Mucosa of rectum (tissue), 2 donors: ENCODE measurements around the gene OSBPL9.

Experiments
- H3K27ac ChIP-seq, 2 donors: one replicate each; pipeline ENCODE4 v1.7.0; 2013; ENCODE audit warnings: inconsistent platforms in 2 of 2, low read depth in 2 of 2, low read length in 2 of 2
- H3K27me3 ChIP-seq, 2 donors: one replicate each; pipeline ENCODE4 v1.7.0; 2013; ENCODE audit warnings: low read length in 2 of 2; ENCODE audit not compliant: control insufficient read depth in 2 of 2, insufficient read depth in 2 of 2
- H3K36me3 ChIP-seq, 2 donors: one replicate each; pipeline ENCODE4 v1.7.0; 2013; ENCODE audit warnings: low read length in 2 of 2; ENCODE audit not compliant: control insufficient read depth in 2 of 2, insufficient read depth in 2 of 2
- H3K4me1 ChIP-seq, 2 donors: one replicate each; pipeline ENCODE4 v1.7.0; 2013; ENCODE audit warnings: low read length in 2 of 2, mild to moderate bottlenecking in 1 of 2; ENCODE audit not compliant: control insufficient read depth in 2 of 2, insufficient read depth in 2 of 2
- H3K4me3 ChIP-seq, 2 donors: one replicate each; pipeline ENCODE4 v1.7.0; 2013; ENCODE audit warnings: low read length in 2 of 2
- H3K9ac ChIP-seq, 2 donors: one replicate each; pipeline ENCODE4 v1.7.0; 2013; ENCODE audit warnings: low read length in 2 of 2, low read depth in 1 of 2, mild to moderate bottlenecking in 1 of 2
- H3K9me3 ChIP-seq, 2 donors: one replicate each; pipeline ENCODE4 v1.7.0; 2013; ENCODE audit warnings: low read length in 2 of 2; ENCODE audit not compliant: control insufficient read depth in 2 of 2
- donor health status: healthy.
- donor health status: Normal muscosa, but diverticular disease.

The OSBPL9 gene

DNA sequence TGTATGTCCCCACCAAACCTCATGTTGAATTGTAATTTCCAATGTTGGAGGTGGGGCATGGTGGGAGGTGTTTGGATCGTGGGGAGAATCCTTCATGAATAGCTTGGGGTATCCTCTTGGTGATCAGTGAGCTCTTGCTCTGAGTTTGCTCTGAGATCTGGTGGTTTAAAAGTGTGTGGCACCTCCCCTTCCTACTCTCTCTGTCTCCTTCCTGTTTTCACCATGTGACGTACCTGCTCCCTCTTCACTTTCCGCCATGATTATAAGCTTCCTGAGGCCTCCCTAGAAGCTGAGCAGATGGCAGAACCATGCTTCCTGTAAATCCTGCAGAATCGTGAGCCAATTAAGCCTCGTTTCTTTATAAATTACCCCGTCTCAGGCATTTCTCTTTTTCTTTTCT, 40.0 kb upstream of the OSBPL9 start:
- Histone ChIP-seq H3K9me3 (no peaks in the 10 kb centered on the region), H3K9ac (no peak overlapping the region), H3K4me3 (no peak overlapping the region), H3K4me1 (no peaks in the 10 kb centered on the region), H3K36me3 (no peaks in the 10 kb centered on the region), H3K27me3 (no peaks in the 10 kb centered on the region), H3K27ac (no peak overlapping the region)

DNA sequence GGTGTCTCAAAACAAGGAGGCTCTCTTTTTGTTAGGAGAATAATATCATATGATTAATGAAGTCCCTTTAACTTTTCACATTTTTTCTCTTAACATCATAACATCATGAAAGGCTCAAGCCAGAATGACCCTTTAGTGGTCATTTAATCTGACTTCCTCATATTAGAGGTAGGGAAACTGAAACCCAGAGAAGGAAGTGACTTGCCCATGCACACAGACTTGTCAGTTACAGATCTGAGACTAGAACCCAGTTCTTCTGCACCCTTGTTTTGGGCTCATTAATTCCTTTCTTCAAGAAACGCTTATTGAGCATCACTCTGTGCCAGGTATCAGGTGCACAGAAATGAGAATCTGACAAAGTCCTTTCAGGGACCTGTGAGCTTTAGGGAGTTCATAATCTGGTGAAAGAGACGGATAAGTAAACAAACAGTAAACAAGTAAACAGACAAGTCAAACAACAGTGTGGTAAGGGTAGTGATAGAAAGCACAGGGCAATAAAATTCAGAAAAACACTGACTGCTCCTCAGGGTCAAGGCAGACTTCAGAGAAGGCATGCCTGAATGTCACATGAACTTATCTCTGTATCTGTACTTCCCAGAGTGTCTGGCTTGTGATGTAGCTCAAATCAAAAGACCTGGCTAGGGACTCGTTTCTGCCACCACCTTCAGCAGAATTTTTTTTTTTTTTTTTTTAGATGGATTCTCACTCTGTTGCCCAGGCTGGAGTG, 38.3 kb upstream of the OSBPL9 start:
- Histone ChIP-seq H3K27ac (peak overlapping the region in 1 of 2 donors; percentile 28), H3K36me3 (peaks cover 0 to 2% of the 10 kb centered on the region in 2 donors), H3K27me3 (no peaks in the 10 kb centered on the region), H3K4me3 (no peak overlapping the region), H3K4me1 (no peaks in the 10 kb centered on the region), H3K9me3 (no peaks in the 10 kb centered on the region), H3K9ac (no peak overlapping the region)

DNA sequence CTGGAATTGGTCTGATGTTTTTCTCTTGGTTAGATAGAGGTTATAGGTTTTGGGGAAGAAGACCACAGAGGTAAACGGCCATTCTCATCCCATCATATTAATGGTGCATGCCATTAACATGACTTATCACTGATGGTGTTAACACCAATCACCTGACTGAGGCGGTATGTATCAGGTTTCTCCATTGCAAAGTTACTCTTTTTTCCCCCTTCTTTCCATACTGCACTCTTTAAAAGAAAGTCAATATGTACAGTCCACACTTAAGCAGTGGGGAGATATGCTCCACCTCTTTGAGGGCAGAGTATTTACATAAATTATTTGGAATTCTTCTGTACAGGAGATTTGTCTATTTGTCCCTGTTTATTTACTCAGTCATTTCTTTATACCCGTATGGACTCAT, 35.7 kb upstream of the OSBPL9 start:
- no peak overlapping the region for H3K9ac ChIP-seq
- H3K36me3 ChIP-seq = peaks cover 0 to 2% of the 10 kb centered on the region in 2 donors
- no peaks in the 10 kb centered on the region for H3K9me3 ChIP-seq
- no peaks in the 10 kb centered on the region for H3K27me3 ChIP-seq
- H3K4me3 ChIP-seq = no peak overlapping the region
- H3K4me1 ChIP-seq = no peaks in the 10 kb centered on the region
- no peak overlapping the region for H3K27ac ChIP-seq

DNA sequence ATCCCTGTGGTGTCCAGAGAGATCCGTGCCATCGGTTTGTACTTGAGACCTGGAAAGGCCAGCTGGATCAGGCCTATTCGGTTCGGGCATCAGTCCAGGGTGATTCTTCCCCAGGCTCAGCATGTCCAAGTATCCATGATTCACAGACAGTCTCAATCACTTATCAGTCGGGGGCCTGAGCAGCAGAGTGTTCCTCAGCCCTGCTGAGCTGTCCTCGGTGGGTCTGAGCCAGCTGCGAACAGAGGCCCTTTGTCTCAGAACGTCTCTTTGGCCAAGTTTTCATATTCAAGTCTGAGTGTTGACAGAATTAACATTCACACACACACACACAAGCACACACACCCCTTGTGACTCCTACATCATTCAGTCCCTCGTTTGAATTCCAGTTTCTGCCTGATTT, 33.4 kb upstream of the OSBPL9 start:
- Histone ChIP-seq H3K9ac (no peak overlapping the region), H3K9me3 (no peaks in the 10 kb centered on the region), H3K36me3 (peaks cover 0 to 2% of the 10 kb centered on the region in 2 donors), H3K27ac (no peak overlapping the region), H3K27me3 (no peaks in the 10 kb centered on the region), H3K4me1 (no peaks in the 10 kb centered on the region), H3K4me3 (no peak overlapping the region)

DNA sequence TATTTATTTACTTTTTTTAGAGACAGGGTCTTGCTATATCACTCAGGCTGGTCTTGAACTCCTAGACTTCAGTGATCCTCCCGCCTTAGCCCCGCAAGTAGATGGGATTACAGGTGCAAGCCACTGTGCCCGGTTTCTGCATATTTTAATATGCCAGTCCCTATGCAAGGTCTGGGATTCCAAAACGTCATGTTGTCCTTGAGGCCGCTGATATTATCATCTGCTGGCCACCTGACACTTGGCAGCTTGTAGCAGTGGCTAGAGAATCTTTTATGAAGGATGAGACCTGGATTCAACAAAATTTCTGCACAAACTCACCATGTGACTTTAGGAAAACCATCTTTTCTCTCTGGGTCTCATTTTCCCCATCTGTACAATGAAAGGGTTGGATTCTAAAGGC, 32.9 kb upstream of the OSBPL9 start:
- no peak overlapping the region for H3K9ac ChIP-seq
- no peak overlapping the region for H3K4me3 ChIP-seq
- H3K9me3 ChIP-seq = no peaks in the 10 kb centered on the region
- no peak overlapping the region for H3K27ac ChIP-seq
- no peaks in the 10 kb centered on the region for H3K27me3 ChIP-seq
- no peaks in the 10 kb centered on the region for H3K4me1 ChIP-seq
- H3K36me3 ChIP-seq = peaks cover 0 to 2% of the 10 kb centered on the region in 2 donors

DNA sequence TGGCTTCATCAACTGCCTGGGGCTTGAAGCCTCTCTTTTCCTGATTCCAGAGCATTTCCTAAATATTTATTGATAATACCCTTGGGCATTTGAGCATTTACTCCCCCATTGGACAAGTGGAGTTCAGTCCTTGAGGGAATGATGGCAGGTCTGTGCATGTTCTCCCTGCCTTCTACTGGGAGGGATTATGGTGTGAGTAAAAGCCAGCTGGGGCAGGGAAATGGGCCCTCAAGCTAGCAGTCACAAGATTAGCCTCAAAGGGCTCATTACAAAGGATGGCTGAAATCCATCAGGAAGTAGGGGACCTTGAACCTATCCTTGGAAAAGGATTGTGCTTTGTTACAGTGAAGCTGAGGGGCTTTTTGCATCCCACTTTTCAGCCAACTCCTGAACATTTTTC, 24.2 kb upstream of the OSBPL9 start:
- Histone ChIP-seq H3K27ac (no peak overlapping the region), H3K36me3 (no peaks in the 10 kb centered on the region), H3K9ac (no peak overlapping the region), H3K4me1 (no peaks in the 10 kb centered on the region), H3K9me3 (no peaks in the 10 kb centered on the region), H3K4me3 (no peak overlapping the region), H3K27me3 (no peaks in the 10 kb centered on the region)

DNA sequence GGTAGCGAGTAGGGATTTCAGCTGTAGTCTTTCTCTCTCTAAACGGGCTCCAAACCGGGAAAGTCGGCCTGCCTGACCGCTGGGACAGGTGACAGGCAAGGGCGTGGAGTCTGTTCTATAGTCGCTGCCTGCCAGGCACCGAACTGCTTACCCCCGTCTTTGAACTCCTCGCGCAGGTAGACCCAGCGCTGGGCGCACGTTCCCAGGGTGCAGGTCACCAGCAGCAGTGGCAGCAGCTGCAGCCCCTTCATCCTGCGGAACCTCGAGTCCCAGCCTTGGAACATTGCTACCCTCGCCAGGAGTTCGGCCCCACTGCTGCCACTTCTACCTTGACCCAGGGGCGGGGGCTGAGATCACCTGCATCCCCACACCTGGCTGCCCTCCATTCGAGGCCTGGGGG, 22.2 kb upstream of the OSBPL9 start:
- H3K27me3 ChIP-seq = no peaks in the 10 kb centered on the region
- H3K9ac ChIP-seq = no peak overlapping the region
- H3K9me3 ChIP-seq = no peaks in the 10 kb centered on the region
- H3K36me3 ChIP-seq = no peaks in the 10 kb centered on the region
- no peak overlapping the region for H3K27ac ChIP-seq
- H3K4me1 ChIP-seq = no peaks in the 10 kb centered on the region
- no peak overlapping the region for H3K4me3 ChIP-seq

DNA sequence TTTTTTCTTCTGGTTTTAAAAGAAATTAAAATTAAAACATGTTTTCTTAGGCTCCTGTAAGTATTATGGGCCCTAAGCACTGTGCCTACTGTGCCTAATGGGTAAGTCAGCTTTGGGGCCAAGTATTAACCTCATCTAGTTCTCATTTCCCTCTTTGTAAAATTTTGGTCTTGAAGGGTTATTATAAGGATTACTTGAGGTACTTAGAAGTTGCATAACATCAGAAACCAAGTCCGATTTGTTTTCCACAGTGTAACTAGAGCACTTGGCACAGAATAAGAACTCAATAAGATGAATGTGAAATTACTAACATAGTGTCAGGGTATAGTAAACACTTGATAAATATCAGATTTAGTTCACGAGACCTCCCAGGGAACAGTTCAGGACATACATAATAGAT, 16.4 kb upstream of the OSBPL9 start:
- Histone ChIP-seq H3K9ac (no peak overlapping the region), H3K4me3 (no peak overlapping the region), H3K27ac (no peak overlapping the region), H3K36me3 (no peaks in the 10 kb centered on the region), H3K4me1 (no peaks in the 10 kb centered on the region), H3K27me3 (no peaks in the 10 kb centered on the region), H3K9me3 (no peaks in the 10 kb centered on the region)

DNA sequence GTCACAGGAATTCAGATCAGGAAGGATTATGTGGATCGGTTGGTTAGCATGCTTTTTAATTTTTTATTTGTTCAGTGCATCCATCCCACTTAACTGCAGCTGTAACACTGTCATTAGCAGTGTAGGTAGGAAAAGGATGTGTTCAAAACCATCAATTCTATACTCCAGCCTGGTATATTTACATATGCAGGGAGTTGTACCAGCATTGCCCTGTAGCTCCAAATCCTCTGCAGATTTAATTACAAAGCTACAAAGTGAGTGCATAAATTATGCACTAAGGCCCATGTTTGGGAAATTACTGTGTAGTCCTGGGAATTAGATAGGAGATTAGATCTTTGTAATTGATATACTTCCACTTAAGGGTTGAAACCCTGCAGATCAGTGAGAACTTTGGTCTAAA, 15.9 kb upstream of the OSBPL9 start:
- H3K36me3 ChIP-seq = no peaks in the 10 kb centered on the region
- H3K27me3 ChIP-seq = no peaks in the 10 kb centered on the region
- no peaks in the 10 kb centered on the region for H3K4me1 ChIP-seq
- no peaks in the 10 kb centered on the region for H3K9me3 ChIP-seq
- H3K27ac ChIP-seq = no peak overlapping the region
- no peak overlapping the region for H3K9ac ChIP-seq
- no peak overlapping the region for H3K4me3 ChIP-seq

DNA sequence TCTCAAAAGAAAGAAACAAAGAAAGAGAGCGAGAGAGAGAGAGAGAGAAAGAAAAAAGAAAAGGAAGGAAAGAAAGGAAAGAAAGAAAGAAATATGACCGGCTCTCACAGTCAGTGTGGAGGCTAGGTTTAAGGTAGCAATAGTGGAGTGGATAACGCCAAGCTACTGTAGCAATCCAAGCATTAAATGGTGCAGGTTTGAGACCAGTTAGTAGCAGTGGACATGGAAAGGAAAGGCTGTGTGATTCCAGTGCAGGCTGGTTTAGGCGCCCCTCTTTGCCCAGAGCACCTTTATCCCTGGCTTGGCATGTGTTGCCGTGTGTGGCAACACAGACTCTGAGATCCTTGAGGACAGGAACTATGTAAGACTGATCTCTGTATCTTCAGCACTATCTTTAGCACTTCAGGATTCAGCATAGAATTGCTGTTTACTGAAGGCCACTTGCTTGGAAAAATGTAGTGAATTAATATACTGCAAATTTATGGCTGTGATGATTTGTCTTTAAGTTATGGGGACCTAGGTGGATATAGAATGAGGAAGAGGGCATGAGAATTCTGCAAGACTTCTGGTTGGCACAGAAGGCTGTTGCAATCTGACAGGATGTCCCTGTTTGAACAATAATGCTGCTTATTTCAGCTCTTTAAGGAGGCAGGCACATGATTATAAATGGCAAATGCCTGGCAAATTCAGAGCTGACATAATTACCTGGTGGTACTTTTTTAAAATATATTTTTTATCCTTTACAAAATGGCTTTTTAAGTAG, 10.8 kb upstream of the OSBPL9 start:
- H3K4me3 ChIP-seq = no peak overlapping the region
- H3K9ac ChIP-seq = no peak overlapping the region
- no peaks in the 10 kb centered on the region for H3K36me3 ChIP-seq
- H3K9me3 ChIP-seq = no peaks in the 10 kb centered on the region
- H3K27ac ChIP-seq = no peak overlapping the region
- no peaks in the 10 kb centered on the region for H3K27me3 ChIP-seq
- peaks cover 0 to 2% of the 10 kb centered on the region in 2 donors for H3K4me1 ChIP-seq
